C4-2B (cell line): ENCODE data around the gene LTO1.

Experiments used
- H3K27ac ChIP-seq: fragments of 450-650 bp; 2 replicates; pipeline ENCODE4 v1.5.1; 2017
- CTCF ChIP-seq: fragments of 450-650 bp; conservative IDR thresholded peaks from 2 replicates; pipeline ENCODE4 v1.5.1; 2017; ENCODE audit warnings: mild to moderate bottlenecking
- ZFX ChIP-seq: fragments of 450-650 bp; IDR thresholded peaks from 2 replicates; pipeline ENCODE4 v1.6.1; 2017

The LTO1 gene

DNA sequence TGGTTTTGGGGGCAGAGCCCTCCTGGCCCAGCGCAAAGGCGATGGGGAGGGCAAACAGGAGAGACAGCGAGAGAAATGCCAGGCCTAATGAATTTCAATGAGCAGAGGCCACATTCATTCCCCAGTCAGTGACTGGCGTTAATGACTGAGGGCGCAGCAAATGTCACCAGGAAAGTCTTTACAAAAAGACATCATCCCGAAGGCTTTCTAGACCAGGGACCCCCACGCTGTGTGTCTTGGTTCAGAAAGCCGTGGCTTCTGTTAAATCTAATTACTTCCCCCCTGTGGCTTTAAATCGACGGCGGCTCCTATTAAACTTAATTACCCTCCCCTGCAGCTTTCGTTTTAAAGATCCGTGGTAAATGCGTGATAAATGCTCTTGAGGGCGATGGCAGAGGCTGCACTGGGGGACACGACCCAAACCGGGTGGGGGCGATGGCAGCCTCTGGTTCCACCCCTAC lies 30.2 kb upstream of the LTO1 start:
- H3K27ac ChIP-seq: no peak overlapping the region

GRCh38 chr11:69704508-69705253 lies 29.5 kb upstream of the LTO1 start:
- TF ChIP-seq ZFX: no peak
- peak; percentile 88 for TF ChIP-seq CTCF
- no peak overlapping the region for H3K27ac ChIP-seq

More for the DNA sequence above, 30.2 kb upstream of the LTO1 start:
- TF ChIP-seq CTCF (no peak), ZFX (no peak)

DNA sequence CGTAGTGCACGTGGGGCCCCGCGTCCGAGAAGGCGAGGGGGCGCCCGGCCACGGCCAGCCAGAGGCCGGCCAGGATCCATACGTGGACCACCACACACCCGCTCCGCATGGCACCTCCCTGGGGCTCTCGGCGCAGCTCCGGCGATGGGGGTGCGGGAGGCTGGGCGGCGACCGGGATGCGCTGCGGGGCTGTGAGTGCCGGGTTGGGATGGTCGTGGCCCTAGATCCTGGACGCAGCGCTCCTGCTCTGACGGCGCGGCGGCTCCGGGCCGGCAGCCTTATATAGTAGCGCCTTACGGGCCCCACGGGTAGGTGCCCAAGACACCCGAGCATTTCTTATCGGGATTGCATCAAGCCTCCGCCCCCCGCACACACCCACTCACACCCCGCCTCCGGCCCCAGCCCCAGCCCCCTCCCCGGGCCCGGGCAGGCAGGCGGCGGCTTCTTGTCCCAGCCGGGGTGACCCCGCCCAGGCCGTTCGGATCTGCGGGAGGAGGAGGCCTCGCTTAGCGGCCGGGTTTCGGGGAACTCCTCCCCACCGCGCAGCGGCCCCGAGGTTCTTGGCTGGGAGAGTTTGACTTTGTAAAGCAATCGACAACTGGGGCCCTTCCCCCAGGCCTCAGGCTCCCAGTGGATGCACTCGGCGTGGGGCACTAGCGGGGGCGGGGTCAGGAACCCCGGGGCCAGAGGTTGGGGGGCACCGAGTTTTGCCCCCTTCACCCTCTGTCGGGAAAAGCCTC lies 28.8 kb upstream of the LTO1 start, which contains the start of gene FGF19:
Gene FGF19 (minus strand): TSS at position 255 of the 740 bp plus-strand sequence. CDS start 146 bp downstream, at position 109.
- no peak for TF ChIP-seq ZFX
- TF ChIP-seq CTCF: no peak
- no peak within 1 kb of the TSS for H3K27ac ChIP-seq

DNA sequence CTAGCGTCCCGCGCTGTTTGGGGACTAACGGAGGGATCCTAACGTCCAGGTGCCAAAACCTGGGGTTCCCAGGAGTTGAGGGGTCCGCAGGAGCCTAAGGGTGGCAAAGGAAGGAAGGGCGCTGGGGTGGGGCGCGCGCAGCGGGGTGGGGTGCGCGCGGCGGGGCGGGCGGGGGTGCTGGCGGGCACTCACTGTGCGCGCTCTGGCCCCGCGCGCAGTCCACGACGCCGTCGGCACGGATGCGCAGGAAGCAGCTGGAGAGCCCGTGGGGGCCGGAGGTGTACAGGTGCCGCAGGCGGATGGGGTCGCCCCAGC lies 28.3 kb upstream of the LTO1 start:
- TF ChIP-seq CTCF (no peak), ZFX (no peak)
- no peak overlapping the region for H3K27ac ChIP-seq

GRCh38 chr11:69702769-69703452 lies 27.8 kb upstream of the LTO1 start:
- no peak for TF ChIP-seq ZFX
- TF ChIP-seq CTCF: no peak

DNA sequence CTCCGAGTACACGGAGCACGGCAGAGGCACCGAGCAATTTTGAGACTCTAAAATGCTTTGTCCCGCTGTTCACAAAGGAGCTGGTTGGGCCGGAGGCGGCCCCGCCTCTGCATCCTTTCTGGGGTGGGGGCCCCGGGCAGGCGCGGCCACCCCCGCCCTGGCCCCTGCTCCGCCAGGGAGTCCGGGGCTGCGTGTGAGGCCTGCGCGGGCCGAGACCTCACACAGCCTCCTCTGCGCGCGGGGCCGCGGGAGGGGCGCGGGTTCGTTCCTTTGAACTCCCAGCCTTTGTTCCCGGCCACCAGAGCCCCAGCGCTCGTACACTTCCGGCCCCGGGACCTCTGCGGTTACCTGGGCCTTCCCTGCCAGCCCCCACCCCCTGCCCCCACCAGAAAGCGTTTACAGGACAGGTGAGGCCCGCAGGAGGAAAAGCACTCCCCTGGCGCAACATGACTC lies 27.1 kb upstream of the LTO1 start:
- H3K27ac ChIP-seq: no peak overlapping the region
- TF ChIP-seq CTCF: no peak
- no peak for TF ChIP-seq ZFX

More at GRCh38 chr11:69702769-69703452, 27.8 kb upstream of the LTO1 start:
- no peak overlapping the region for H3K27ac ChIP-seq
